Measurements from ENCODE around the gene ARPIN.

- TF ChIP-seq CTCF (IDR thresholded peaks at IDR 0.05; ENCODE audit: insufficient read depth, low read length), result no peak
- TF ChIP-seq REST (IDR thresholded peaks at IDR 0.05; ENCODE audit: insufficient replicate concordance, low read depth), result no peak
- no peak for TF ChIP-seq POLR2AphosphoS5 (IDR thresholded peaks at IDR 0.05; ENCODE audit: low read depth)
- no peak for TF ChIP-seq GABPA (IDR thresholded peaks at IDR 0.05; ENCODE audit: low read depth)
- TF ChIP-seq SPI1 (IDR thresholded peaks at IDR 0.05; ENCODE audit: borderline replicate concordance, low read depth), result no peak
These were observed 3.1 kb downstream of the ARPIN start for GRCh38 chr15:89909611-89910010.
